ENCODE measurements around the gene AGBL3.

DNA sequence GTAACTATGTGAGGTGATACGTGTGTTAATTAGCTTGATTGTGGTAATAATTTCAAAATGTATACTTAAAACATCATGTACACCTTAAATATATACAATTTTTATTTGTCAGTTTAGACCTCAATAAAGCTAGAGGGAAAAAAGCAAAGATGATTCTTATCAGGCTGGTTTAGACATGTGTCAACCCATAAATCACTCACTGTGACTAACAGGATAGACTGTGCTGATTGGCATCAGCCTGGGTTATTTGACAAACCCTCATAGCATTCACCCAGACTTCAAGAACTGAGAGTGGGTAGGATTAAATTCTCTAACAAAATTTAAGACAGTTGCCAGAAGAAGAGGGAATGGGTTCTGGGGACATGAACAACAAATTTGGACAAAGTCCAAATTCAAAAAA, 87.8 kb downstream of the AGBL3 start:
- TF ChIP-seq, protein P1, sequence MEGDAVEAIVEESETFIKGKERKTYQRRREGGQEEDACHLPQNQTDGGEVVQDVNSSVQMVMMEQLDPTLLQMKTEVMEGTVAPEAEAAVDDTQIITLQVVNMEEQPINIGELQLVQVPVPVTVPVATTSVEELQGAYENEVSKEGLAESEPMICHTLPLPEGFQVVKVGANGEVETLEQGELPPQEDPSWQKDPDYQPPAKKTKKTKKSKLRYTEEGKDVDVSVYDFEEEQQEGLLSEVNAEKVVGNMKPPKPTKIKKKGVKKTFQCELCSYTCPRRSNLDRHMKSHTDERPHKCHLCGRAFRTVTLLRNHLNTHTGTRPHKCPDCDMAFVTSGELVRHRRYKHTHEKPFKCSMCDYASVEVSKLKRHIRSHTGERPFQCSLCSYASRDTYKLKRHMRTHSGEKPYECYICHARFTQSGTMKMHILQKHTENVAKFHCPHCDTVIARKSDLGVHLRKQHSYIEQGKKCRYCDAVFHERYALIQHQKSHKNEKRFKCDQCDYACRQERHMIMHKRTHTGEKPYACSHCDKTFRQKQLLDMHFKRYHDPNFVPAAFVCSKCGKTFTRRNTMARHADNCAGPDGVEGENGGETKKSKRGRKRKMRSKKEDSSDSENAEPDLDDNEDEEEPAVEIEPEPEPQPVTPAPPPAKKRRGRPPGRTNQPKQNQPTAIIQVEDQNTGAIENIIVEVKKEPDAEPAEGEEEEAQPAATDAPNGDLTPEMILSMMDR (IDR thresholded peaks at IDR 0.05), result no peak
- no peak for TF ChIP-seq POLR2A (IDR thresholded peaks at IDR 0.05)
